Esophagus (tissue), 2 donors: ENCODE data around the gene SH2D1B. TPM values are rescaled to one million over a fixed set of nuclear protein-coding genes. Genes with fewer than 3 reads are reported as not detected.

Experiments
- H3K27ac ChIP-seq, 2 donors: one replicate each; pipeline ENCODE4 v1.5.1; 2013; ENCODE audit warnings: low read depth in 2 of 2, mild to moderate bottlenecking in 2 of 2, inconsistent platforms in 1 of 2, low read length in 1 of 2, moderate library complexity in 1 of 2
- H3K27me3 ChIP-seq, 2 donors: one replicate each; pipeline ENCODE4 v1.6.1; 2013; ENCODE audit warnings: low read length in 2 of 2, control low read depth in 1 of 2, mild to moderate bottlenecking in 1 of 2; ENCODE audit not compliant: insufficient read depth in 2 of 2, control insufficient read depth in 1 of 2
- H3K36me3 ChIP-seq, 2 donors: one replicate each; pipeline ENCODE4 v1.6.1; 2013; ENCODE audit warnings: low read length in 1 of 2; ENCODE audit not compliant: control insufficient read depth in 2 of 2, insufficient read depth in 2 of 2
- H3K4me1 ChIP-seq, 2 donors: one replicate each; pipeline ENCODE4 v1.6.1; 2013; ENCODE audit warnings: low read length in 1 of 2; ENCODE audit not compliant: control insufficient read depth in 2 of 2, insufficient read depth in 2 of 2
- H3K4me3 ChIP-seq, 2 donors: one replicate each; pipeline ENCODE4 v1.5.1; 2013; ENCODE audit warnings: low read length in 2 of 2, mild to moderate bottlenecking in 2 of 2, low read depth in 1 of 2, moderate library complexity in 1 of 2
- H3K9me3 ChIP-seq, 2 donors: one replicate each; pipeline ENCODE4 v1.6.1; 2013; ENCODE audit warnings: mild to moderate bottlenecking in 2 of 2, low read depth in 1 of 2, low read length in 1 of 2, moderate library complexity in 1 of 2; ENCODE audit not compliant: control insufficient read depth in 2 of 2, insufficient read depth in 1 of 2
- WGBS, 2 donors: extraction: QIAGEN DNeasy Blood & Tissue Kit; methylation state at CpG; one replicate each; pipeline ENCODE4 v1.1.7; 2013; 5-methylcytosine and 5-hydroxymethylcytosine counted together
- polyA plus RNA-seq, 2 donors: library from polyadenylated mRNA; stranded (reverse); fragments of 200-250 nt; gene quantifications; one replicate each; pipeline ENCODE4 v1.2.3, GENCODE V29; 2013
- donor health status: healthy with polysubstance abuse.
- donor health status: Bipolar disorder and iron deficiency.

Gene SH2D1B
- polyA plus RNA-seq, 2 donors: 1.2 to 1.3 TPM

DNA sequence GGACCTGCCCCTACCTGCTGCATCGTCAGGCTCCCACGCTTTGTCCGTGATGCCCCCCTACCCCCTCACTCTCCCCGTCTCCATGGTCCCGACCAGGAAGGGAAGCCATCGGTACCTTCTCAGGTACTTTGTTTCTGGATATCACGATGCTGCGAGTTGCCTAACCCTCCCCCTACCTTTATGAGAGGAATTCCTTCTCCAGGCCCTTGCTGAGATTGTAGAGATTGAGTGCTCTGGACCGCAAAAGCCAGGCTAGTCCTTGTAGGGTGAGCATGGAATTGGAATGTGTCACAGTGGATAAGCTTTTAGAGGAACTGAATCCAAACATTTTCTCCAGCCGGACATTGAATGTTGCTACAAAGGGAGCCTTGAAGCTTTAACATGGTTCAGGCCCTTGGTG is 44.2 kb downstream of the SH2D1B start:
- Histone ChIP-seq H3K4me1 (peaks cover 3 to 17% of the 10 kb centered on the region in 2 donors), H3K27ac (no peak overlapping the region), H3K4me3 (peak overlapping the region in 1 of 2 donors; percentile 22), H3K36me3 (peaks cover 0 to 1% of the 10 kb centered on the region in 2 donors), H3K27me3 (no peaks in the 10 kb centered on the region), H3K9me3 (no peaks in the 10 kb centered on the region)
- WGBS, 2 donors: 91 to 92% methylated on average over 10 of the region's 10 CpGs

DNA sequence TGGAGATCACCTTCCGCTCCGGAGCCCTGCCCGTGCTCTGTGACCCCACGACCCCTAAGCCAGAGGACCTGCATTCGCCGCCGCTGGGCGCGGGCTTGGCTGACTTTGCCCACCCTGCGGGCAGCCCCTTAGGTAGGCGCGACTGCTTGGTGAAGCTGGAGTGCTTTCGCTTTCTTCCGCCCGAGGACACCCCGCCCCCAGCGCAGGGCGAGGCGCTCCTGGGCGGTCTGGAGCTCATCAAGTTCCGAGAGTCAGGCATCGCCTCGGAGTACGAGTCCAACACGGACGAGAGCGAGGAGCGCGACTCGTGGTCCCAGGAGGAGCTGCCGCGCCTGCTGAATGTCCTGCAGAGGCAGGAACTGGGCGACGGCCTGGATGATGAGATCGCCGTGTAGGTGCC is 44.9 kb downstream of the SH2D1B start:
- Histone ChIP-seq H3K27me3 (no peaks in the 10 kb centered on the region), H3K4me1 (peaks cover 3 to 11% of the 10 kb centered on the region in 2 donors), H3K4me3 (peak overlapping the region; percentile 17 to 22), H3K27ac (peak overlapping the region in 1 of 2 donors; percentile 4), H3K36me3 (peaks cover 0 to 1% of the 10 kb centered on the region in 2 donors), H3K9me3 (no peaks in the 10 kb centered on the region)
- 84% methylated on average over 36 of the region's 36 CpGs for WGBS, 2 donors

DNA sequence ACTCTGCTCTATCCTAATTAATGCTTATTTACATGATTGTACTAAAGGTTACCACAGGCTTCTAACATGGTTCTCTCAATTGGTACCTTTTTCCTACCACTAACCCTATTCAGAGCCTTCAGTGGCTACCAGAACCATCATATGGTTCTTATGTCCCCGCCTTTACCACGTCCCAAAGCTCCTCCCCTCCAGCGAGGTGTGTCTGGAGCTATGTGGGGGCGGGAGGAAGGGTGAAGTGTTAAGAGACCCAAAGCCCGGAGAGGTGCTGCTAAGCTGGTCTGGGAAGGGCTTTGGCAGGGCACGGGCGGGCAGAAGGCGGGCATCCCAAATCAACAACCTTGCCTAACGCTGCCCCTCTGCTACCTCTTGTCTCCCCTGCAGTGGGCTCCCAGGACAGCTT is 45.3 kb downstream of the SH2D1B start:
- WGBS, 2 donors: 76 to 78% methylated on average over 9 of the region's 9 CpGs
- Histone ChIP-seq H3K27me3 (no peaks in the 10 kb centered on the region), H3K4me1 (peaks cover 3 to 11% of the 10 kb centered on the region in 2 donors), H3K9me3 (no peaks in the 10 kb centered on the region), H3K4me3 (peak overlapping the region; percentile 17 to 22), H3K27ac (peak overlapping the region in 1 of 2 donors; percentile 4), H3K36me3 (peaks cover 0 to 1% of the 10 kb centered on the region in 2 donors)

DNA sequence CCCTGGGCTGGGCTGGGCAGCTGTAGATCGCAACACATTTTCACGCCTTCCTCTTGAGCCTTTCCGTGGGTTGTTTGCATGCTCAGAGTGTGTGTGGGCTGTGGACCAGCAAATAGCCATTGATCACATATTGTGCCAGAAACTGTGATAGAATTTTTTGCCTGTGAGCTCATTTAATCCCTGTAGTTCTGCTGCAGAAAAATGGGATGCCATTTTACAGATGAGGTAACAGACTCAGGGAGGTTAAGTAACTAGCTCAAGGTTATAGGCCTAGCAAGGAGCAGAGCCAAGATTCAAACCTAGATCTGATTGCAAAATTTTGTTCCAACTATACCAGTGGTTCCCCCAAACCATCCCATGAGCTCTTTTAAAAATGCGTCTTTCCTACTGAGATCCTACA is 45.8 kb downstream of the SH2D1B start:
- Histone ChIP-seq H3K27me3 (no peaks in the 10 kb centered on the region), H3K27ac (peak overlapping the region in 1 of 2 donors; percentile 66), H3K36me3 (peaks cover 0 to 1% of the 10 kb centered on the region in 2 donors), H3K4me3 (no peak overlapping the region), H3K4me1 (peaks cover 3 to 11% of the 10 kb centered on the region in 2 donors), H3K9me3 (no peaks in the 10 kb centered on the region)
- 46 to 52% methylated on average over 4 of the region's 4 CpGs for WGBS, 2 donors

DNA sequence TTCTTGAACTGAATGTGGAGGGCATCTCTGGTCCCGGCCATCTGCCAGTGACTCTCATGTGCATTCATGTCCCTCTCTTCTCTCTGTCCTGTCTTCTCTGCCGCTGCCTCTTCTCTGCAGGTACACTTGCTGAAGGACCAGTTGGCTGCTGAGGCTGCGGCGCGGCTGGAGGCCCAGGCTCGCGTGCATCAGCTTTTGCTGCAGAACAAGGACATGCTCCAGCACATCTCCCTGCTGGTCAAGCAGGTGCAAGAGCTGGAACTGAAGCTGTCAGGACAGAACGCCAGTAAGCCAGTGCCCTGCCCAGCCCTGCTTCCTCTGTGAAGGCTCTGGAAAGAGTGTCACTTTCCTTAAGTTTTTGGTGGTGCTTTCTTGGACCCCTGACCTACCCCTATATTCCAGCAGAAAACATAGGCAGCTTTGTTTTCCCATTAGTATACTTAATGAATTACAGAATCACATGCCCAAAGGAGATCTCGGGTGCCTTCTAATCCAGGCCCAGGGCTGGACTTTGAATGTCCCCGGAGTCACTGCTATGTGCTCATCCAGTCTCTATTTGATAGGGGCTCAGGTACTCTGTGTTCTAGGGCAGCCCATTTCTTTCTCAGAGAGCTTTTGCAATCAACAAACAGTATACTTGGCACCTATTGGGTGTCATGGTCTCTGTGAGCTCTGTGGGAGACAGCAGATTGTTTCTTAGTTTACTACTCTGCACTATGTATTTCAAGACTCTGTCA is 46.5 kb downstream of the SH2D1B start:
- Histone ChIP-seq H3K4me1 (peaks cover 3 to 13% of the 10 kb centered on the region in 2 donors), H3K27ac (peak overlapping the region in 1 of 2 donors; percentile 66), H3K36me3 (peaks cover 0 to 1% of the 10 kb centered on the region in 2 donors), H3K27me3 (no peaks in the 10 kb centered on the region), H3K9me3 (no peaks in the 10 kb centered on the region), H3K4me3 (no peak overlapping the region)
- WGBS, 2 donors: 60 to 80% methylated on average over 10 of the region's 10 CpGs

DNA sequence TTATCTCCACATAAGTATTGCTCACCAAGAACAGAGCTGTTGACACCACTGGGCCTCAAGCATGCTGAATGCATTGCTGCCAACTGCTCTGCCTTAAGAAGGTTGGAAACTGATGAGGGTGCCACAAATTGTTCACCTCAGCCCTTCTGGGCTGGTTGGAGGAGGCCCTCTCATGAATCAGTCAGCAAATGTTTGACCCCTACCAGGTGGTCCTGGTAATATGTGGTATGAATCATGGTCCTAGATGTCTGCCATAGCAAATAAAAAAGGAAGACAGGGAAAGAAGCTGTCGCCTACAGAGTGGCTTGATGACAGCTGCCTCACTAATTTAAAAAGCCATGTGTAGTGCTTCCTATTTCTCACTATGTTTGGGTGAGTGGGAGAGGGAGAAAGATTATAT is 47.4 kb downstream of the SH2D1B start:
- Histone ChIP-seq H3K4me3 (no peak overlapping the region), H3K27ac (no peak overlapping the region), H3K36me3 (peaks cover 0 to 1% of the 10 kb centered on the region in 2 donors), H3K27me3 (no peaks in the 10 kb centered on the region), H3K9me3 (no peaks in the 10 kb centered on the region), H3K4me1 (peaks cover 3 to 11% of the 10 kb centered on the region in 2 donors)
- WGBS, 2 donors: 88 to 92% methylated on average over 1 of the region's 1 CpG

DNA sequence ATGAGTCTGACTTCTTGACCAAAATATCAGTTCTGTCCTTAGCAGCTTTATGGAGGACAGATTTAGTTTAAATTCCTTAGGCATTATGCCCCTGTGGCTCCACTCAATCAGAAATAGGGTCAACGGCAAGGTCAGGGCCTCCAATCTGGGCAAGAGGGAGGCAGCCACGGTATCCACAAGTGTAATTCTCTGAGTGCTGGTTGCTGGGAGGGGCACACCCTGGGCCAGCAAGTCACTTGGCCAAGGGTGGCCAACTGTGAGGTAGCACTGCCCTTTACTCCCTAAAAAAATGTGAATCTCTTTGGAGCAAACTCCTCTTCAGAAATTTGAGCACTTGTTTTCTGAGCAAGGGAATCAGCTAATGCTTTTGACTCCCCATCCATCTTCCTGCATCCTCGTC is 48.1 kb downstream of the SH2D1B start:
- WGBS, 2 donors: 79 to 83% methylated on average over 3 of the region's 3 CpGs
- no peak overlapping the region for H3K4me3 ChIP-seq
- H3K4me1 ChIP-seq: peaks cover 3 to 8% of the 10 kb centered on the region in 2 donors
- no peak overlapping the region for H3K27ac ChIP-seq
- H3K9me3 ChIP-seq: no peaks in the 10 kb centered on the region
- H3K36me3 ChIP-seq: peaks cover 0 to 1% of the 10 kb centered on the region in 2 donors
- no peaks in the 10 kb centered on the region for H3K27me3 ChIP-seq

DNA sequence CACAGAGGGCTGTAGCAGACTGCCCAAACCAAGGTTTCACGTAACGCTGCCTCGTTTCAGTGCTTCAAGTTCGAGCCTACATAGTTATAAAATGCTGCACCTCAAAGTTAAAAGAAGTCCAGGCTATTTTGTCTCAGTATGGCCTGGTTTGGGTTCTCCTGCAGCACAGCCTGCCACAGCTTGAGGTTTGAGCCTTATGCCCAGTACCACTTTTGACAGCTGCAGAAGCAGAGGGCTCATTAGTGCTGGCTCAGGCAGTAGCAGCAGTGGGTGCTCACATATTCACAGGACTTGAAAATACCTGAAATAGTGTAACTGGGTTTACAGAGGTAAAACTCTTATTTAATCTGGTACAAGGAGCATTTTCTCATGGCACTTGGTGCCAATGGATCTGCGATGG is 50.6 kb downstream of the SH2D1B start:
- Histone ChIP-seq H3K27ac (peak overlapping the region in 1 of 2 donors; percentile 6), H3K36me3 (peaks cover 0 to 2% of the 10 kb centered on the region in 2 donors), H3K9me3 (no peaks in the 10 kb centered on the region), H3K4me3 (no peak overlapping the region), H3K4me1 (peaks cover 3 to 8% of the 10 kb centered on the region in 2 donors), H3K27me3 (no peaks in the 10 kb centered on the region)
- 93 to 95% methylated on average over 5 of the region's 5 CpGs for WGBS, 2 donors

DNA sequence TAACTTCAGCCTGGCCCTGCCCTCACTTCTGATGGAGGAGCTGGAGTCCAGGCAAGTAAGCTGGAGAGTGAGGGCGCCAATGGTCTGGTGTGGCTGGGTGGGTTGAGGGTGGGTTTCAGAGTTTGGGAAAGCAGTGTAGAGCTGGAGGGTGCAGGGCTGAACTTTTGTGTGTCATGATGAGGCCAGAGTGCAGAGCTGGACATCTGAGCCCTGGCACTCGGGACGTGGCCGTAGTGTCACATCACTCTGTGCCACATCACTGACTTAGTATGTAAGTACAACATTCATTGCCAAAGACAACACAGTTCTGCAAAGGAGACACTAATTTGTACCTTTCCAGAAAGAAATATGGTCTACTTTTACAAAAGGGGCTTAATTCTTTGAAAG is 51.1 kb downstream of the SH2D1B start:
- Histone ChIP-seq H3K4me3 (no peak overlapping the region), H3K4me1 (peaks cover 3 to 6% of the 10 kb centered on the region in 2 donors), H3K9me3 (no peaks in the 10 kb centered on the region), H3K27me3 (no peaks in the 10 kb centered on the region), H3K36me3 (peaks cover 0 to 2% of the 10 kb centered on the region in 2 donors), H3K27ac (no peak overlapping the region)
- WGBS, 2 donors: 94 to 96% methylated on average over 4 of the region's 4 CpGs
